Suprapubic skin (tissue), 4 donors: ENCODE data around the gene UCN. TPM values are rescaled to one million over a fixed set of nuclear protein-coding genes. Genes with fewer than 3 reads are reported as not detected.

ENCODE experiments used
- DNase-seq, 2 donors: peaks; one replicate each; pipeline ENCODE4 v3.0.0-alpha.2; 2019; ENCODE audit warnings: low spot score in 2 of 2
- H3K27ac ChIP-seq: fragments of 200-600 bp; sonication (generic); one replicate; pipeline ENCODE4 v1.5.1; 2019
- H3K27me3 ChIP-seq: fragments of 200-600 bp; sonication (generic); one replicate; pipeline ENCODE4 v1.5.1; 2019
- H3K36me3 ChIP-seq: fragments of 200-600 bp; sonication (generic); one replicate; pipeline ENCODE4 v1.5.1; 2019
- H3K4me1 ChIP-seq: fragments of 200-600 bp; sonication (generic); one replicate; pipeline ENCODE4 v1.5.1; 2019
- H3K4me3 ChIP-seq: fragments of 200-600 bp; sonication (generic); one replicate; pipeline ENCODE4 v1.5.1; 2019; ENCODE audit warnings: mild to moderate bottlenecking
- H3K9me3 ChIP-seq: fragments of 200-600 bp; sonication (generic); one replicate; pipeline ENCODE4 v1.5.1; 2019
- EP300 ChIP-seq: sonication (generic); formaldehyde crosslinking; IDR thresholded peaks from one replicate; pipeline ENCODE4 v1.6.1; 2017; ENCODE audit warnings: antibody characterized with exemption
- POLR2A ChIP-seq, 2 donors: fragments of 450-650 bp; IDR thresholded peaks; one replicate each; pipeline ENCODE4 v1.6.1; 2017; ENCODE audit warnings: antibody characterized with exemption in 2 of 2, mild to moderate bottlenecking in 2 of 2, moderate library complexity in 2 of 2
- POLR2AphosphoS5 ChIP-seq, 3 donors: sonication (generic); formaldehyde crosslinking; IDR thresholded peaks; one replicate each; pipeline ENCODE4 v1.6.1; 2017; ENCODE audit warnings: antibody characterized with exemption in 3 of 3
- WGBS: methylation state at CpG from one replicate; pipeline ENCODE4 v1.1.5; 2018; 5-methylcytosine and 5-hydroxymethylcytosine counted together
- total RNA-seq, 4 donors: library from RNA; depleted of rRNA; stranded (reverse); fragments of >200 nt; gene quantifications; one replicate each; pipeline ENCODE4 v1.1.0, GENCODE V29; 2016
- TF ChIP-seq, protein P1 (sequence below), 2 donors: fragments of 200-600 bp in 1 of 2; fragments of 450-650 bp in 1 of 2; sonication (generic) in 1 of 2; IDR thresholded peaks; one replicate each; pipeline ENCODE4 v1.5.1; 2016 to 2019; ENCODE audit warnings: antibody characterized with exemption in 2 of 2, mild to moderate bottlenecking in 1 of 2, moderate library complexity in 1 of 2

The UCN gene
- total RNA-seq, 4 donors from 2014 or later: 2.1 to 3.9 TPM; not detected in 2

DNA sequence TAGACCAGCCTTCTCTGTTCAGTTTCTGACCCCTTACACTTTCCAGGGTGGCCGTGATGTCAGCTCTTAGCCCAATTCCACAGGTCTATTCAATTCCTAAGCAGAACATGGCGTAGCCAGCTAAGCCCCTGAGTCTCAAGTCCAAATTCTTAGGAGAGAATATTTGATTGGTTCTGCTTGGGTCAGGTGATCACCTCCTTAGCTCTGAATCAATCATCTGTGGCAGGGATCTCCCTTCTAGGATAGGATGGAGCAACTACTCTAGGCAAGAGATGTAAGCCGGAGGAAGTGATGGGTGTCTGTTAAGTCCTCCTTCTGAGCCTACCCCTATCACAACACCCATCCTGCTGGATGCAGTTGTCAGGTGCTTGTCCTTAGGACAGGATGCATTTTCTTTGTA is 11.1 kb downstream of the UCN start:
- Histone ChIP-seq H3K4me1 (no peaks in the 10 kb centered on the region), H3K27me3 (peaks cover 5% of the 10 kb centered on the region), H3K4me3 (no peak overlapping the region), H3K36me3 (no peaks in the 10 kb centered on the region), H3K9me3 (no peaks in the 10 kb centered on the region), H3K27ac (no peak overlapping the region)
- TF ChIP-seq, protein P1, sequence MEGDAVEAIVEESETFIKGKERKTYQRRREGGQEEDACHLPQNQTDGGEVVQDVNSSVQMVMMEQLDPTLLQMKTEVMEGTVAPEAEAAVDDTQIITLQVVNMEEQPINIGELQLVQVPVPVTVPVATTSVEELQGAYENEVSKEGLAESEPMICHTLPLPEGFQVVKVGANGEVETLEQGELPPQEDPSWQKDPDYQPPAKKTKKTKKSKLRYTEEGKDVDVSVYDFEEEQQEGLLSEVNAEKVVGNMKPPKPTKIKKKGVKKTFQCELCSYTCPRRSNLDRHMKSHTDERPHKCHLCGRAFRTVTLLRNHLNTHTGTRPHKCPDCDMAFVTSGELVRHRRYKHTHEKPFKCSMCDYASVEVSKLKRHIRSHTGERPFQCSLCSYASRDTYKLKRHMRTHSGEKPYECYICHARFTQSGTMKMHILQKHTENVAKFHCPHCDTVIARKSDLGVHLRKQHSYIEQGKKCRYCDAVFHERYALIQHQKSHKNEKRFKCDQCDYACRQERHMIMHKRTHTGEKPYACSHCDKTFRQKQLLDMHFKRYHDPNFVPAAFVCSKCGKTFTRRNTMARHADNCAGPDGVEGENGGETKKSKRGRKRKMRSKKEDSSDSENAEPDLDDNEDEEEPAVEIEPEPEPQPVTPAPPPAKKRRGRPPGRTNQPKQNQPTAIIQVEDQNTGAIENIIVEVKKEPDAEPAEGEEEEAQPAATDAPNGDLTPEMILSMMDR (IDR thresholded peaks at IDR 0.05): no peak
- DNase-seq: no peak
- 81% methylated on average over 3 of the region's 3 CpGs for WGBS

DNA sequence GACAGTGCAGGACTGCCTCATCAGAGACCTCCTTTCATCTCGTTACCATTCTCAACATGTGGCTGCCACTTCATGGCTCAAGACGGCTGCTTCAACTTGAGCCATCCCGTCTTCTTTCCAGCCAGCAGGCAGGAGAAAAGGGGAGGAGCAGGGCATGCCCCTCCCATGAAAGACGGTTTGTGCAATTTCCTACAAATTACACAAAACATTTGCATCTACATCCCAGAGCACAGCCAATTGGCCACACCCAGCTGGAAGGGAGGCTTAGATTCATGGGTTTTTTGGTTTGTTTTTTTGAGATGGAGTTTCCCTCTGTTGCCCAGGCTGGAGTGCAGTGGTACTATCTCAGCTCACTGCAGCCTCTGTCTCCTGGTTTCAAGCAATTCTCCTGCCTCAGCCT is 11.8 kb downstream of the UCN start:
- TF ChIP-seq, protein P1 (IDR thresholded peaks at IDR 0.05): no peak
- TF ChIP-seq POLR2A (IDR thresholded peaks at IDR 0.05) (no peak), EP300 (no peak), POLR2AphosphoS5 (IDR thresholded peaks at IDR 0.05) (no peak)
- no peak overlapping the region for H3K27ac ChIP-seq
- H3K4me3 ChIP-seq: no peak overlapping the region
- 47% methylated on average over 4 of the region's 4 CpGs for WGBS
- H3K9me3 ChIP-seq: no peaks in the 10 kb centered on the region
- no peak for DNase-seq
- H3K4me1 ChIP-seq: no peaks in the 10 kb centered on the region
- no peaks in the 10 kb centered on the region for H3K36me3 ChIP-seq
- H3K27me3 ChIP-seq: peaks cover 12% of the 10 kb centered on the region

DNA sequence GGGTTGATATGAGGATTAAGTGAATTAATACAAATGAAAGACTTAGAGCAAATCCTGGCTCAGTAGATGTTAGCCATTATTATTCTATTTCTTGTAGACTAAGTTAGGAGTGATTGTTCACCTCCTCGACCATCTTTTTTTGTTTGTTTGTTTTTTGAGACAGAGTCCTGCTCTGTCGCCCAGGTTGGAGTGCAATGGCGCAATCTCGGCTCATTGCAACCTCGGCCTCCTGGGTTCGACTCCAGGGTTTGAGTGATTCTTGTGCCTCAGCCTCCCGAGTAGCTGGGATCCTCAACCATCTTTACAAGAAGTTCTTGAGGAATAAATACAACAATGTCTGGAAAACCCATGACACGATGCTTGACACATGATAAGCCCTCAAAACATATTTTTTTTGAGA is 13.3 kb downstream of the UCN start:
- H3K27ac ChIP-seq: no peak overlapping the region
- no peak for TF ChIP-seq EP300
- TF ChIP-seq, protein P1 (IDR thresholded peaks at IDR 0.05): no peak
- TF ChIP-seq POLR2AphosphoS5 (IDR thresholded peaks at IDR 0.05): no peak
- no peak for TF ChIP-seq POLR2A (IDR thresholded peaks at IDR 0.05)
- no peak overlapping the region for H3K4me3 ChIP-seq
- H3K36me3 ChIP-seq: no peaks in the 10 kb centered on the region
- WGBS: 89% methylated on average over 8 of the region's 8 CpGs
- no peaks in the 10 kb centered on the region for H3K9me3 ChIP-seq
- no peaks in the 10 kb centered on the region for H3K4me1 ChIP-seq
- H3K27me3 ChIP-seq: peaks cover 15% of the 10 kb centered on the region
- DNase-seq: no peak

DNA sequence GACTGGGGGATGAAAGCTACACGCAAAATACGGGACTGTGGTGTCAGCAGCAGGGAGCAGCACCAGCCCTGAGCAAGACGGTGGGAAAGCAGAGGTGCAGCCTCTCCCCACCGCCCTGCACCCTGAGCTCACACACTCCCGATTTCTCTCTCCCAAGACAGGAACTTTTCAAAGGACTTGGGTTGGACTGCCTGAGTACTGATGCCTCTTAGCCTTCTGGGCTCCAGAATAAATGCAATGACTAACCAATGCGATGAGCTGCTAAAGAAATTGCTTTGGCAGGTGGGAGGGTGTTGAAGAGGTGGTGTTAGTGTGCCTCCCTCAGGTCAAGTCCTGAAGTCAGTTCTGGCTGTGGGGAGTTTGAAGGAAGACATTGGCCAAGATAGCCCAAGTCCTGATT is 16.4 kb downstream of the UCN start:
- WGBS: 51% methylated on average over 6 of the region's 6 CpGs
- Histone ChIP-seq H3K27me3 (peaks cover 16% of the 10 kb centered on the region), H3K4me1 (no peaks in the 10 kb centered on the region), H3K36me3 (no peaks in the 10 kb centered on the region), H3K4me3 (no peak overlapping the region), H3K9me3 (no peaks in the 10 kb centered on the region), H3K27ac (no peak overlapping the region)
- no peak for DNase-seq
- TF ChIP-seq, protein P1 (IDR thresholded peaks at IDR 0.05): no peak
- TF ChIP-seq EP300: no peak
- TF ChIP-seq POLR2A (IDR thresholded peaks at IDR 0.05): no peak
- no peak for TF ChIP-seq POLR2AphosphoS5 (IDR thresholded peaks at IDR 0.05)

DNA sequence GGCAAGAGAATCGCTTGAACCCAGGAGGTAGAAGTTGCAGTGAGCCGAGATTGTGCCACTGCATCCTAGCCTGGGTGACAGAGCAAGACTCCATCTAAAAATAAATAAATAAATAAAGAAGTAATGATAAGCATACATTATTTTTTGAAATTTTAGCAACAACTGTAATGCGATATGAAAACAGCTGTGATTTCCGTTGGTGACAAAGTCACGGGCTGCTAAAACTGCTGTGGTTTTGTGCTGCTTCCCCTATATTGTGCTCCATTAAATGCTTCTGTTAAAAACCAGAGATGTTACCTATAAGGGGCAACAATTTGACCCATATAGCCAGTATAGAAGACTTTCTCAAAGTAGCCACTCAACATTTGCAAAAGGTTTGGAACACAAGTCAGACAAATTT is 17.7 kb downstream of the UCN start:
- 84% methylated on average over 5 of the region's 5 CpGs for whole genome bisulfite sequencing
- no peaks in the 10 kb centered on the region for H3K9me3 ChIP-seq
- no peak for TF ChIP-seq POLR2A (IDR thresholded peaks at IDR 0.05)
- no peak for TF ChIP-seq POLR2AphosphoS5 (IDR thresholded peaks at IDR 0.05)
- TF ChIP-seq, protein P1 (IDR thresholded peaks at IDR 0.05): no peak
- no peak for TF ChIP-seq EP300

More for the DNA sequence above, 17.7 kb downstream of the UCN start:
- Histone ChIP-seq H3K36me3 (no peaks in the 10 kb centered on the region), H3K4me3 (no peak overlapping the region), H3K27me3 (peaks cover 16% of the 10 kb centered on the region), H3K27ac (no peak overlapping the region), H3K4me1 (no peaks in the 10 kb centered on the region)
- DNase-seq: no peak
